ENCODE results near the gene CHRNA4.

The CHRNA4 gene

DNA sequence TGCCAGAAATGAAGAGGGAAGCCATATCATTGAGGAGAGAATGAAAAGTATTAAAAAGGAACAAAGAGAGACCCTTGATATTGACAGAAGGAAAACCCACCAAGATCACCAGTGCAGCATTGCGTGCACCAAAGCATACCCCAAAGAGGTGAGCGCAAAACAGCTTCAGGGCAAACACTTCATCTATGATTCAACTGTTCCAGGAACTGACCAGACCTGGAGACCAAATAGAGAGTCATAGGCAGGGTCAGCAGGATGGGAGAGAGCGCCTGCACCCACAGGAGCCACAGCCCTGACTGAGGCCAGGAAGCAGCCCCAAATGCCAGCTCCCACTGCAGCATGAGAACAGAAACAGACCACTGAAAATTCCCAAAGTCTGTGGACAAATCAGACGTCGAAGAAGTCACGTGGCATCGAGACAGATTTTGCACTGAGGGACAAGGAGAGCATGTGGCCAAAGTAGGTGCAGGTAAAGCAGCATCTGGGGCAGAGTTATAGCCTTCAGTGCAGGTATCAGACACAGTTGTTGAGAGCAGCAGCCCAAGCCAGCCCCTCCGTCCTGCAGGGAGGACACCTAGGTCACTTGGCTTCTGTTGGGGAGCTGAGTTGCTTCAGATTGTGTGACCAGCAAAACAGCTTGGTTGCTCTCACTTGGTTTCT, 29.3 kb downstream of the CHRNA4 start:
- no peak for DNase-seq

DNA sequence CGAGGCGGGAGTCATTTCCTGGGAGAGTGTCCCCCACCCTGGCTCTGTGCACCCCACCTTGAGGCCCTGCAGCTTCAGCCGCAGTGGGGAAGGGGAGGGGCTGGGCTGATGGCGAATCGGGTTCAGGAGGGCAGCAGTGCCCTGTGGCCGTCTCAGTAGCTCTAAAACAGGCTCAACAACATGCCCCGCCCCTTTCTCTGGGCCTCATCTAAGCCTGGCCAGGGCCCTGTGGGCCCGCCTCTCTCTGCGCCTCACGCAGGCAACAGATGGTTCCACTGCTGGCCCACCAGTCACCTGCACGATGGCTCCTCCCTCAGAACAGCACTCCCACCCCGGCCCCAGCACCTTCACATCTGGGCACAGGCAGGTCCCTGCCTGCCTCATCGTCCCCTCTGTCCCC, 30.2 kb downstream of the CHRNA4 start:
- no peak for DNase-seq

DNA sequence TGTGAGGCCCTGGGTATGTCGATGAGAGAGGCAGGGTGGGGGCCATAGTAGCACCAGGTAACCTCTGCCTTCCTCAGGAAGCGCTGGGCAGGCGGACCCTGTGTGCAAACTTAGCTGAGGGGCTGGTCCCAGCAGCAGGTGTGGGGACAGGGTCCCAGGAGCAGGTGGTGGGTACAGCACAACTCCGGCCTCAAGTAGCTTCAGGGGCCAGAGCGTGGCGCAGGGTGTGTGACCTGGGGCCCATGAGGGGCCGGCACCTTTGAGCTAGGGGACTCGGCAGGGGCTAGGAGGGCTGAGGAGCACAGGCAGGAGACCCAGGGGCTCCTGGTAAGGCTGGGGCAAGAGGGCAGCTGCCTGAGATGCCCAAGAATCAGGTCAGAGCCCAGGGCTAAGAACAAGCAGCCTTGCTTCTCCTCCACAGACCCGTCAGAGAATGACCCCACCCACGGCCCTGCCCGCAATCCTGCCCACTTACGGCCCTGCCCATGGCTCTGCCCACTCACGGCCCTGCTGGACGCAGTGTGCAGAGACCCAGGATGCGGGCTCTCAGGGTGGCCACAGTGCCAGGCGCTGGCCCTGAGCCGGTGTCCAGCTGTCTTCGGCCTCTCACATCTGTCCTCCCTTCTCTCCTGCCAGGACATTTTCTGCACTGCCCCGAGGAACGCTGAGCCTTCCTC, 30.9 kb downstream of the CHRNA4 start:
- DNase-seq: no peak

DNA sequence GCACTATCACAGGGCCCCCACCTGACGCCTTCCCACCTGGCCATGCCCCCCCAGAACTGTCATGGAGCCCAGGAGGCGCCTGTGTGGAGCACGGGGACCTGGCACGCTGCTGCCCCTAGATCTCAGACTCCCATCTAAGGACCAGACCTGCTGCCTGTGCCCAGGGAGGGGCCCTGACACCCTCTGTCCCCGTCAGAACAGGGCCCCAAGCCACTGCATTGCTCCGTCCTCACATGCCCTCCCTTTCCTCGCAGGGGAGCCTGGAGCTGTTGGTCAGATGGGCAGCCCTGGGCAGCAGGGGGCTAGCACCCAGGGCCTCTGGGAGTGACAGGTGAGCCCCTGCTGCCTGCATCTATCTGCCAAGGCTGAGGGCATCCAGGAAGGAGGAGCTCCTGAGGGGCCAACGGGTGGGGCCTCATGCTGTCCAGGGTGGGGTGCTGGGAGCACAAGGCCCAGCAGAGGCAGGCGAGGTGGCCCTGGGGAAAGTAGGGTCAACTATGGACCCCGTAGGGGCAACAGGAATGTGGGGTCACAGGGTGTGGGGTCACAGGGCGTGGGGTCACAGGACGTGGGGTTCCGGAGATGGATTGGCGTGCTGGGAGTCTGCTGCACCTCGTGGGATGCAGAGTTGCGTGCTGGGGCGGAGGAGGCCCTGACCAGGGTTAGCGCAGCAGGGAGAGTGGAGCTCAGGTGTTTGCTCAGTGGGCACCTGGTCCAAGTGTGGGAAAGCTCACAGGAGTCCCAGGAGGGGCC, 31.6 kb downstream of the CHRNA4 start:
- no peak for DNase-seq

DNA sequence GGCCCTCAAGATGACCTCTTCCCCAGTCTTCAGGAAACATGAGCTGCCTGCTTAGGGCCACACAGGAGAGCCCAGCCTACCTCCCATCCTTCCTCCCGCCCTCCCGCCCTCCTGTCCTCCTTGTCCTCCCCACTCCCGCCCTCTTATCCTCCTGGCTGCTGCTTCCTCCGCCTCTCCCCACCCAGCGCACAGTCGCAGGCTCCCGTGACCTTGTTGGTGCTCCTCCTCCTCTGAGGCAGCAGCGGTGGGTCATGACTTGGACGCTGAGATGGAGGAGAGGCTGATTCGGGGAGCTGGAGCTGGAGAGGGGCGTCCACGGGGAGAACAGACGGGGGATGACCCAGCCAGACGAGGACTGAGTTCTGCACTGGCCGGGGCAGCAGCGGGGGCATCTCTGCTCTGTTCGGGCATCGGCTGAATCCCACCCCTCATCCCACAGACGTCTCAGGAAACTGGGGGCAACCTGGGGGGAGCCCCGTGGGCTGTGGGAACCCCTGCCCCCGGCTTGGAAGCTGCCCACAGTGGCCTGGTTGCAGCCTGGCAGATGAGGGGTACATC, 32.4 kb downstream of the CHRNA4 start:
- no peak for DNase-seq

DNA sequence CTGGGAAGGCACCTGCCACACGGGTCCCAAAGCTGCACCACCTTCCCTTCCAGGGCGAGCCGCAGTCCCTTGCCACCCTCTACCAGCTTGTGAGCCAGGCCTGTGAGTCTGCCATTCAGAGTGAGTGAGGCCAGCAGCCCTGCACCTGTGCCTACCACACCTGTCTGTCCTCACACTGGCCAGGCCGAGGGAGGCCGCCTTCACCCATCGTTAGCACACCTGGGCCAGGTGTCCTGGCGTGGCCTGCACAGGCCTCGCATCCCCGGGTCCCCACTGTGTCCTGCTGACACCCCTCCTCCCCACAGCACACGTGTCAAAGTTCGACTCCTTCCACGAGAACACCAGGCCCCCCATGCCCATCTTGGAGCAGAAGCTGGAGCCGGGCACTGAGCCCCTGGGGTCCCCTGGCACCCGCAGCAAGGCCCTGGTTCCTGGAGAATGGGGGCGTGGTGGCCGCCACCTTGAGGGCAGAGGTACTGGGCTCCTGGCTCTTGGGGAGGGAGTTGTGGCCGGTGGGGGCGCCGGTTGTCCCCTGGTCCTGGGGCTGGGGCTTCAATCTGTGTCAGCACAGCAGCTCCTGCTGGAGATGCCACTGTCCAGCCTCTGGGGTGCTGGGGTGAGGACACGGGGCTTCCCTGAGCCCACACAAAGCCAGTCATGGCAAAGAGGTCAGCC, 33.0 kb downstream of the CHRNA4 start:
- DNase-seq: no peak

DNA sequence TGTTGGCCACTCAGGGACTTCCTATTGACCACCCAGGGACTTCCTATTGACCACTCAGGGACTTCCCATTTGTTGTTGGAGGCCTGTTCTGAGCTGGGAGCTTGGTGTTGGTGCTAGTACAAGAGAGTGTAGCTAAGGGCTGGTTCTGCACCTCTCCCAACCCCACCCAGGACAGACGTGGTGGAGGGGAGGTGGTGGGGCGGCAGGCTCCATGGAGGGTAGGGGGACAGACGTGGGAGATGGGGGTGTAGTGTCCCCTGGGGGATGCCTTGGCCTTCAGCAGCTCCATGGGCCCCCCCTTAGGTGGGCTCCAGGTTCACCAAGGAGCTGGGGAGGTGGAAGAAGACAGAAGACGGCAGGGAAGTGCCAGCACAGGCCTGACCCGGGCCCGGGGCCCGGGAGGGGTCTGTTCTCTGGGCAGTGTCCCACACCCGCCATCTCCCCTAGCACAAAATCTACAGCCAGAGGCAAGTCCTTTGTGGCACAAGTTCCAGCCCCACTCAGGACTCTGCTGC, 33.9 kb downstream of the CHRNA4 start:
- DNase-seq: no peak

DNA sequence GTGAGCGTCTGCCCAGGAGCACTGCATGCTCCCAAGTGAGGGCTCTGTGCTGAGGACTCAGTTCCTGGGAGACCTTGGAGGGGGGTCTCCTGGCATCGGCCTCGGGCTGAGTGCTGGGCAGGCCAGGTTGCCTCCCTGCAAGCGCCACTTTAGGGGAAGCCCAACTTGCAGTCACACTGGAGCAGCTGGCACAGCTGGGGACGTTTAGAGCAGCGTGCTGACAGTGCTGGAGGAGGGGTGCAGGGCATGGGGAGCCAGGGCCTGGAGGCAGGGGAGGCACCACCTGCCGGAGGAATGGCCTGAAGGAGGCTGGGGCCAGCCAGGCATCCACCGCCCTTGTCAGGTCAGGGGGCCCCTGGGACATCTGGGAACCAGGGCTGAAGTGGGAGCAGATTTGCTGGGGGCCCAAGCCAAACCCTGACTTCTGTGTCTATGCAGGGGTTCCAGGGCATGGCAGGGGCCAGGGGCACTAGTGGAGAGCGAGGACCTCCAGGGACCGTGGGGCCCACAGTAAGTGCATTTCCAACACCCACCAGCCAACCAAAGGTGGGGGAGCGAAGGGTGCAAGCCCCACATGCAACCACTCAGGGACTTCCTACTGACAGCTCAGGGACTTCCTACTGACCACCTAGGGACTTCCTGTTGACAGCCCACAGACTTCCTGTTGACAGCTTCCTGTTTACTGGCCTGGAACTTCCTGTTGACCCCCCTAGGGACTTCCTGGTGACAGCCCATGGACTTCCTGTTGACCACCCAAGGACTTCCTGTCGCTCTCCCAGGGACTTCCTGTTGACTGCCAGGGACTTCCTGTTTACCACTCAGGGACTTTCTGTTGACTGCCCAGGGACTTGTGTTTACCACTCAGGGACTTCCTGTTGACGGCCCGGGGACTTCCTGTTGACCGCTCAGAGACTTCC, 34.6 kb downstream of the CHRNA4 start:
- DNase-seq: no peak

DNA sequence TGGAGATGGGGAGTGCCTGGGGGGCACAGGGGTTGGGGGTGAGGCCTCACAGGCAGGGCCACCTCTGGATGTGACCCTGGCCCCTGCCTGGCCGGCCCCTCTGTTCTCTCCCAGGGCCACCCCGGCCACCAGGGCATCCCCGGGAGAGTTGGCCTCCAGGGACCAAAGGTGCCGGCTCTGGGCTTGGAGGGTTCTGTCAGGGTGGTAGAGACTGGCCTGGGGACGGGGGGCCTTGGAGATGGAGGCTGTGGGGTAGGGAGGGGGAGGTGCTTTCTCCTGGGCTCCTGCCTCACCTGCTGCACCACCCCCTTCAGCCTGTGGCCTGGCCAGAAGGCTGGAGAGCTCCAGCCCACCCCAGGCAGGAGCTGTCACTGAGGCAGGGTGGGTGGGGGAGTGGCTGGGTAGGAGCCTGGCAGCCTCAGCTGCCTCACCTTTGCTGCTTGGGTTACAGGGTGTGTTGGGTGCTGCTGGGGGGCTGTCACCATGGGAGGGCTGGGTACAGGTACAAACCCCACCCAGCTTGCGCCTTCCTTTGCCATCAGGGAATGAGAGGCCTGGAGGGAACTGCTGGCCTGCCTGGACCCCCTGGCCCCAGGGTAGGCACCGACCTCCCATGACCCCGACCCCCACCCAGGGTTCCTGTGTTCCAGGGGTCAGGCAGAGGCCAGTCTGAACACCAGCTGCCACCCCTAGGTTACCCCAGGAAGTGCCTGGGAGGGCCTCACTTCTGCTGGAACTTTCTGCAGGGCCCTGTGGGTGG, 35.4 kb downstream of the CHRNA4 start:
- DNase-seq: no peak

DNA sequence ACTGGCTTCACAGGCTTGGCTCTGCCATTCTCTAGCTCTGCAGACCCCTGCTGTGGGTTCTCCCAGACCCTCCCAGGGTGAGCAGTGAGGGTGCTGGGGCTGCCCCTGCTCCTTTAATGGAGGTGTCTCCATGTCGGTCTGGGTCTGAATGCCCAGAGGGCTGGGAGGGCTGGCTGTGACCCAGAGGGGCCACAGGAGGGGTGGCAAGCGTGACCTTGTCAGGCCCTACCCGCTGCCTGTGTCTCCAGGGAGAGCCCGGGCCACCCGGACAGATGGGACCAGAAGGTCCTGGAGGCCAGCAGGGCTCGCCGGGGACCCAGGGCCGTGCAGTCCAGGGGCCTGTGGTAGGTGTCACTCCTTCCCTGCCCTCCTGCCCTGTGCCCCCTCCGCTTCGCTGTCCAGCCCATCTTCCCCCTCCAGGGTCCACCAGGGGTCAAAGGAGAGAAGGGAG, 36.1 kb downstream of the CHRNA4 start:
- DNase-seq: no peak

DNA sequence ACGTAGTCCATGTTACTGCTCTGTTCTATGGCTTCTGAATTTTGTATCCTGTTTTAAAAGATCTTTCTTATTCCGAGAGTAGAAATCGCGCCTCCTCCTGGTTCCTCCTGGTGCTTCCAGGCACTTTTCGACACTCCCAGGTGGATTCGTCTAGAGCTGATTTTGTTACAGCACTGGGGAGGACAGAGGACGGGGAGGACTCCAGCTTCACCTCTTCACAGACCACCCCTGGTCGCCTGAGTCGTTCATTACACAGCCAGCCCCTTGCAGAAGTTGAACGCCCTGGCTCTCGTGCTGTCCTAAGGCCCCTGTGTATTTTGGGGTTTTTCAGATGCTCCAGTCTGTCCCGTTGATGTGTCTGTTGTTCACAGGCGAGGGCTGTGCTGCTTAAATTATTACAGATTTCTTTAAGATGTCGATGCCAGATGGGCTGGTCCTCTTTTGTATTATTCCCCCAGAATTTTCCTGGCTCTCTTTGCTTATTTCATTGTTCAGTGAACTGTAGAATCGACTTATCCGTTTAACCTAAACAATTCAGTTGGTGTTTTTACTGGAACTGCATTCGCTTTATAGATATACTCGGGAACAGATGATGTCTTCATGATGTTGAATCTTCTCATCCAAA, 37.7 kb downstream of the CHRNA4 start:
- DNase-seq: no peak

DNA sequence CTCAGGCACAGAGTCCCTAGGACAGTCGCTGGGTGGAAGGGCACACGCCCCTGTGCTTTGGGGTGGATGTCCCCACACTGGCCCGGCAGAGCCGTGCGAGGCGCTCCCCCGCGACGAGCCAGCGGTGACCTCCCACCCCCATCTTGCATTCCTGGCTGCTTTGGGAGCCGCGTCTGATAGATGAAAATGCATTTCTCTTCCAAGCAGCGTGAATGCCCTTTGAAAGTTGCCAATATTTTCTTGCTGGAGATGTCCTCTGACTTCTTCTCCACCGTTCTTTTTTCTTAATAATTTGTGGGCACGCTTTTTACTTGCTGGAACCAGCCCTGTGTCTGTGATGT, 38.2 kb downstream of the CHRNA4 start:
- no peak for DNase-seq

DNA sequence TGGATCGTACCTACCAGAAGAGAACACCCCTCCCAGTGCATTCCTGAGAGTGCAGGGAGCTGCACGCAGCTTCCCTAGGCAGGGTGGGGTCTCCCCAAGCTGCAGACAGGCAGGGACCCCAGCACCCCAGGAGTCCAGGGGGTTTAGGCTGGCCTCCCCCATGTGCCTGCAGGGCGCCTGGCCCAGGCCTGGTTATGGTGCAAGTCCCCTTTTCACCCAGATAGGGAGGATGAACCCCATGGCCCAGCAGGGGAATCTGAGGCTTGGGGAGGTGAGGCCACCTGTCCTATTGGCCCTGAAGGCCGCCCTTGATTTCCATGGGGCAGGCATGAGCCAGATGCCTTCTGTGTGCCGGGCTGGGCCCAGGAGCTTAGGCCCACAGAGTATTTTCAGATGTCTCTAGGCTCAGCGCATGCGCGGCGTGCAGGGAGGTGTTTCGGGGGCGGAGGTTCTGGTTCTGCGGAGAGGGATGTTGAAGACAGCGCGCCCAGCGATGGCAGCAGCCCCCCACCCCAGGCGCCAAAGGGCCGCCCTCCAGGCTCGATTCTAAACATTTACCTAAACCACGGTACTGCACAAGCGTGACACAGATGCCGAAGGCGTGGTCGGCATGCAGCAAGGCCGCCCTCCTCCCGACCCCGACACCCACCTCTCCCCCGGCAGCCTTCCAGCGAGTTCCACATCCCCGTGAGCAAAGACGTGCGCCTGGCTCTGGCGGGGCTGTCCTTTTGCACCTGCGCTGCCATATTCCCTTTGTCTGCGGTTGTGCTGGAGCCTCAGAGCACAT, 38.8 kb downstream of the CHRNA4 start:
- no peak for DNase-seq

DNA sequence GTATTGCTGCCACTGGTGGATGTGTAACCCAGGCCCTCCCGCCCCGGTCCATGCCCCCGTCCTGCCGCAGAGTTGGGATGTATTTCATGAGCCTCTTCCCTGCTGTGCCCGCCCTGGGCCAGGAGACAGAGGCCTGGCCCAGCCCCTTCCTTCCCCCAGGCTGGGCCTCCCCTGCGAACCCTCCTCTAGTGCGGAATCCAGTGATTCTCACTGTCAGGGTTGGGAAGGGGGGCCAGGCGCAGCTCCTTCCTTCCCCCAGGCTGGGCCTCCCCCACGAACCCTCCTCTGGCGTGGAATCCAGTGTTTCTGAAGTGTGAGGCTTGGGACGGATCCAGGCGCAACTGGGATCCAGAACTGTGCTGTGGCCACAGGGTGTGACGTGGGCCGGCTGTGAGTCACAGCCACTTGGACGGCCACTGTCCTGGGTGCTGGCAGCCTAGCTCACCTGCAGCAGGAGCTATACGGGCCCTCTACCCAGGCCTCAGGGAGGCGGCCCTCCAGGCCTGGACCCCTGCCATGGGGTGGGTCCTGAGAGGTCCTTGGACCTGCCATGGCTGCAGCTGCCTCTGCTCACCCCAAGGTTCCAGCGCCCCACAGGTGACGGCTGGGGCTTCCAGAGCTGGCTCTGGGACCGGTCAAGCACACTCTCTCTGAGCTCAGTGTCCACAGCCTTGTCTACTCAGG, 39.9 kb downstream of the CHRNA4 start:
- no peak for DNase-seq

DNA sequence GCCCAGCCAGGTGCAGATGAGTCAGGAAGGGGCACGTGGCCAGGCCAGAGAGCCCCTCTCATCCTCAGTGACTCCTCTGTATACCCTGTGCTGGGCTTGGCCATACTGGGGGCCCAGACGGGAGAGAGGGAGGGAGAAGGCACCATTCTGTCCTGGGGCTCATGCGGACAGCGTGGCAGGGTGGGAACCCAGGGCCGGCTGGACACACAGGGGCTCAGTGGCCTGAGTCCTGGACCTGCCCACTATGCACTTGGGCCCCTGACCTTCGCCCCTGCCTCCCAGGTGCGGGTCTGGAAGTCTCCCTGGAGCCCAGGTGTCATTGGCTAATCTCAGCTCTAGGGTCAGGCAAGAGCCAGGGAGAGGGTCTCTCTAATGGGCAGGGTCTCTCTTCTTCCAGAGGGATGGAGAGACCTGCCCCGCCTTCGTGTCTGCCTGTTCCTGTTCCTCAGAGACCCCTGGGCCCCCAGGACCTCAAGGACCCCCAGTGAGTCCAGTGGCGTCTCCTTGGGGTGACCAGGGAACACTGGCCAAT, 40.5 kb downstream of the CHRNA4 start:
- no peak for DNase-seq

DNA sequence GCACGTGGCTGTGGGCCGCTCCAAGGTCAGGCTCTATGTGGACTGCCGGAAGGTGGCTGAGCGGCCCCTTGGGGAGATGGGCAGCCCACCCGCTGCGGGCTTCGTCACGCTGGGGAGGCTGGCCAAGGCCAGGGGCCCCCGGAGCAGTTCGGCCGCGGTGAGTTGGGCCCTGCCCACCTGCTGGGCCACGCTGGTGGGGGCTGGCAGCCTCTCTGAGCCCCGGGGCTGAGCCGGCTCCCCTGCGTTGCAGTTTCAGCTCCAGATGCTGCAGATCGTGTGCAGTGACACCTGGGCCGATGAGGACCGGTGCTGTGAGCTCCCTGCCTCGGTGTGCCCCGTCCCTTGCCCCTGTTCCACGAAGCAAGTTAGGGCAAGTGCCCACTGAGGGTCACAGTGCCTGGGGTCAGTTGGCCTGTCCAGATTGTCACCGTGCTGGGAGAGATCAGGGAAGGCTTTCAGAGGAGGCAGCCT, 41.1 kb downstream of the CHRNA4 start:
- DNase-seq: no peak

DNA sequence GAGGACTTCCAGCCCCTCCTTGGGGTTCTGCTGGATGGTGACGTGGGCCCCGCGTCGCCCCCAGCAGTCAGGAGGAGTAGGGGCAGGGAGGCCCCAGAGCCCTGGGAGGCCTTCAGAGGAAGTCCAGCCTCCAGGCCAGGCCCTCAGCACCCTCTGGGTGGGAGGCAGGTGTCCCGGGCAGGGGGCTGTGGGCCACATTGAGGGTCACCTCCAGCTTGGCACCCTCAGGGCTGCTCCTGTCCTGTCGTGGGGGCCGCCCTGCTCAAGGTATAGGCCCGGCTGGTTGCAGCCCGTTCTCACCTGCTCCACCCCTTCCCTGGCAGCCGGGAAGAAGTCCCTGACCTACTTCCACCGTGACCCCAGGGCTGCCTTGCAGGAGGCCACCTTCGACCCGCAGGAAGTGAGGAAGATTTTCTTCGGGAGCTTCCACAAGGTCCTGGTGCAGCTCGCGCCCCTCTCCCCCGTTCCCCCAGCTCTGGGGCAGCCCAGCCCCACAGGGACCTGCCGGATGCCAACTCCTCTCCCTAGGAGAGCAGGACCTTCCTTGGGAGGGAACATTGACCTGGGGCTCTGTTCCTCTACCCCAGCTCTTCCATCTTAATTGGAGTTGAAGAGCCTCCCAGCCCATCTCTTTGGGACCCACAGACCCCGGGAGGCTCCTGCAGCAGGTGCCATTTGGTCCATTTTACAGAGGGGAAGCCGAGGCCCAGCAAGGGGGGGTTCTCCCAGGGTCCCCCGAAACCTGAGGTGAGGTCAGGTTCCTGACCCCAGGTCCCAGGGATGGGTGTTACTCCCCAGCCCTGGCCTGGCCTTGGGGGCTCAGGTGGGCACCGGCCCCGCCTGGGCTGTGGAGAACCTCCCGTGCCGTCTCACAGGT, 41.7 kb downstream of the CHRNA4 start:
- DNase-seq: no peak
